ENCODE data around the gene CFB. TPM values are rescaled to one million over a fixed set of nuclear protein-coding genes. Genes with fewer than 3 reads are reported as not detected.

The CFB gene
- total and polyA plus RNA-seq, 9 of the 15 experiments (the other 6 are each of a cell fraction or from before 2014, with no cell fraction given), result 0.08 to 0.91 (median 0.22) TPM; not detected in 4

- TF ChIP-seq ZC3H8 (IDR thresholded peaks at IDR 0.05) (no peak), ZNF316 (IDR thresholded peaks at IDR 0.05) (peak; percentile 28; the same call in 1 of the 2 replicates), ZNF263 (CRISPR knock-in tag; IDR thresholded peaks at IDR 0.05; ENCODE audit: borderline replicate concordance) (peak; percentile 62; the same call in 1 of the 2 replicates), HMGN3 (IDR thresholded peaks at IDR 0.05; ENCODE audit: borderline replicate concordance, extremely low read depth, insufficient read length, low read depth, low read length) (peak; percentile 18), YBX1 (IDR thresholded peaks at IDR 0.05) (no peak), BCL6 (CRISPR knock-in tag; IDR thresholded peaks at IDR 0.05) (no peak; the same call in 1 of the 2 replicates), ZBTB49 (CRISPR knock-in tag; IDR thresholded peaks at IDR 0.05; ENCODE audit: borderline replicate concordance) (no peak), NR2F6 (CRISPR knock-in tag; IDR thresholded peaks at IDR 0.05) (peak; percentile 11; the same call in 1 of the 2 replicates), ZKSCAN1 (IDR thresholded peaks at IDR 0.05; ENCODE audit: low read depth, low read length) (no peak), EZH2 (IDR thresholded peaks at IDR 0.05; ENCODE audit: borderline replicate concordance, low read depth, low read length) (no peak), FOXK2 (conservative IDR thresholded peaks at IDR 0.05 in 1 of 2, IDR thresholded peaks at IDR 0.05 in 1 of 2; ENCODE audit: low read depth in 2 of 2) (0 out of 4 replicates have a peak, but pooled peaks of 1 of the 2 experiments have one; percentile 8), ZNF561 (CRISPR knock-in tag; conservative IDR thresholded peaks at IDR 0.05) (no peak), ZNF778 (CRISPR knock-in tag; IDR thresholded peaks at IDR 0.05) (no peak), ZKSCAN3 (CRISPR knock-in tag; IDR thresholded peaks at IDR 0.05) (no peak), PRPF4 (IDR thresholded peaks at IDR 0.05; ENCODE audit: insufficient read depth, low read depth, low read length, poor library complexity, severe bottlenecking) (no peak), ETS2 (tag; IDR thresholded peaks at IDR 0.05; ENCODE audit: borderline replicate concordance, poor library complexity, severe bottlenecking) (no peak), ZNF699 (CRISPR knock-in tag; IDR thresholded peaks at IDR 0.05; ENCODE audit: insufficient replicate concordance) (no peak), ZBTB5 (IDR thresholded peaks at IDR 0.05) (no peak), ZNF133 (CRISPR knock-in tag; IDR thresholded peaks at IDR 0.05) (no peak), ZZZ3 (IDR thresholded peaks at IDR 0.05) (no peak), MCM3 (IDR thresholded peaks at IDR 0.05) (no peak), MAX (CRISPR knock-in tag; IDR thresholded peaks at IDR 0.05) (no peak; the same call in 1 of the 2 replicates), MLX (CRISPR knock-in tag; conservative IDR thresholded peaks at IDR 0.05) (peak in 1 of 2 experiments; percentile 90; a peak in 1 of 4 replicates), ZNF444 (CRISPR knock-in tag; IDR thresholded peaks at IDR 0.05) (no peak)
Measured at GRCh38 chr6:31972709-31973350, 26.9 kb downstream of the CFB start (continued).
